H1 (cell line): ENCODE results near the gene THADA.

Experiments used
- CTCF ChIP-seq, 3 experiments: IDR thresholded peaks; 1 replicate in 2 of 3; 2 replicates in 1 of 3; pipeline versions ENCODE4 v1.5.1 to v1.6.1; 2011; ENCODE audit warnings: low read length in 3 of 3, mild to moderate bottlenecking in 3 of 3, inconsistent platforms in 2 of 3, low read depth in 1 of 3, moderate library complexity in 1 of 3; ENCODE audit not compliant: insufficient read depth in 1 of 3; ENCODE audit errors: control extremely low read depth in 1 of 3
- EZH2 ChIP-seq: fragments of 200-600 bp; sonication (generic); IDR thresholded peaks from 2 replicates; pipeline ENCODE4 v1.7.1; 2012; ENCODE audit warnings: low read depth, mild to moderate bottlenecking, moderate library complexity, low read length, inconsistent platforms; ENCODE audit not compliant: severe bottlenecking
- HDAC6 ChIP-seq: IDR thresholded peaks from one replicate; pipeline ENCODE4 v1.7.1; 2012; ENCODE audit warnings: low read depth, mild to moderate bottlenecking, inconsistent platforms, low read length, moderate library complexity
- JUND ChIP-seq: IDR thresholded peaks from 2 replicates; pipeline ENCODE4 v1.6.1; 2011; ENCODE audit warnings: mild to moderate bottlenecking, improper control_type of control experiment, low read length
- POLR2A ChIP-seq, 2 experiments: IDR thresholded peaks; 1 replicate in 1 of 2; 2 replicates in 1 of 2; pipeline ENCODE4 v1.6.1; 2011; ENCODE audit warnings: low read depth in 2 of 2, low read length in 2 of 2, mild to moderate bottlenecking in 2 of 2; ENCODE audit errors: control extremely low read depth in 1 of 2
- RFX5 ChIP-seq: IDR thresholded peaks from 2 replicates; pipeline ENCODE4 v1.6.1; 2011; ENCODE audit warnings: low read depth, low read length, improper control_type of control experiment, borderline replicate concordance
- SIN3A ChIP-seq, 2 experiments: IDR thresholded peaks in 1 of 2; conservative IDR thresholded peaks in 1 of 2; 2 replicates each; pipeline ENCODE4 v1.6.1; 2011 to 2012; ENCODE audit warnings: low read length in 2 of 2, improper control_type of control experiment in 1 of 2, low read depth in 1 of 2, mild to moderate bottlenecking in 1 of 2
- TAF1 ChIP-seq: IDR thresholded peaks from 2 replicates; pipeline ENCODE4 v1.6.1; 2011; ENCODE audit warnings: mild to moderate bottlenecking, low read depth, low read length
- ZNF274 ChIP-seq: IDR thresholded peaks from 2 replicates; pipeline ENCODE4 v1.7.0; 2012; ENCODE audit warnings: low read length, borderline replicate concordance; ENCODE audit errors: extremely low read depth

GRCh38 chr2:43521568-43521967 is 74.3 kb downstream of the THADA start:
- TF ChIP-seq TAF1, result no peak
- TF ChIP-seq JUND, result no peak
- TF ChIP-seq EZH2, result no peak
- TF ChIP-seq CTCF (IDR thresholded peaks at IDR 0.05; ENCODE audit: control extremely low read depth in 1 of 3, insufficient read depth in 1 of 3, low read depth in 1 of 3, low read length in 3 of 3), result no peak
- no peak for TF ChIP-seq ZNF274
- no peak for TF ChIP-seq SIN3A (conservative IDR thresholded peaks at IDR 0.05 in 1 of 2, IDR thresholded peaks at IDR 0.05 in 1 of 2; ENCODE audit: low read depth in 1 of 2, low read length in 2 of 2)
- TF ChIP-seq POLR2A (IDR thresholded peaks at IDR 0.05; ENCODE audit: control extremely low read depth in 1 of 2, low read depth in 2 of 2, low read length in 2 of 2), result no peak
- TF ChIP-seq HDAC6, result no peak
- TF ChIP-seq RFX5, result no peak
